MCF 10A (cell line): Measurements from ENCODE around the gene PSMA6. TPM values are rescaled to one million over a fixed set of nuclear protein-coding genes. Genes with fewer than 3 reads are reported as not detected.
A peak's percentile ranks its signal among the peaks of the same experiment; 100 is the strongest.
"Not testable (repeated sequence)": the region's sequence is repeated elsewhere in the genome, so short reads cannot be mapped to it uniquely, and the experiment has no call there.

ENCODE experiments used
- BruUV-seq: library from RNA; stranded (reverse); fragments of 400-500 nt; replicated peaks from 2 replicates; lab custom pipeline; 2021; lab: Mats Ljungman, UMichigan
- CTCF ChIA-PET: fragments of 300-600 bp; sonication (Branson Sonifier 250); formaldehyde crosslinking; extraction: SDS; loops from one replicate; lab custom pipeline; 2021; ENCODE audit warnings: antibody characterized with exemption, inconsistent platforms; lab: Yijun Ruan, JAX
- POLR2A ChIA-PET: fragments of 300-600, 350-650 bp; sonication (Branson Sonifier 250); formaldehyde crosslinking; extraction: SDS; loops from one replicate; lab custom pipeline; 2020; ENCODE audit warnings: antibody characterized with exemption, inconsistent platforms; lab: Yijun Ruan, JAX
- DNase-seq: peaks from one replicate; pipeline ENCODE4 v3.0.0-alpha.2; 2018; ENCODE audit not compliant: unreplicated experiment
- H3K27ac Mint-ChIP-seq: one replicate; pipeline ENCODE4 v1.8.0; 2022; ENCODE audit warnings: mild to moderate bottlenecking, low read depth, mixed read lengths; ENCODE audit not compliant: unreplicated experiment
- H3K27me3 Mint-ChIP-seq: one replicate; pipeline ENCODE4 v1.8.0; 2022; ENCODE audit warnings: mixed read lengths; ENCODE audit not compliant: insufficient read depth, unreplicated experiment
- H3K36me3 Mint-ChIP-seq: one replicate; pipeline ENCODE4 v1.8.0; 2022; ENCODE audit warnings: mild to moderate bottlenecking, moderate library complexity, mixed read lengths; ENCODE audit not compliant: insufficient read depth, unreplicated experiment
- H3K4me1 Mint-ChIP-seq: one replicate; pipeline ENCODE4 v1.8.0; 2022; ENCODE audit warnings: mixed read lengths; ENCODE audit not compliant: insufficient read depth, unreplicated experiment
- H3K4me3 Mint-ChIP-seq: one replicate; pipeline ENCODE4 v1.8.0; 2022; ENCODE audit warnings: mild to moderate bottlenecking, moderate library complexity, mixed read lengths; ENCODE audit not compliant: unreplicated experiment
- H3K9me3 Mint-ChIP-seq: one replicate; pipeline ENCODE4 v1.8.0; 2022; ENCODE audit warnings: mixed read lengths; ENCODE audit not compliant: unreplicated experiment
- intact Hi-C: fragments of 100-400 bp; cut with micrococcal nuclease; formaldehyde crosslinking; loops from 2 replicates; pipeline ENCODE4 v1.14.1; 2022
- total RNA-seq: library from RNA; stranded (reverse); gene quantifications from 2 replicates; pipeline ENCODE4 v1.2.3, GENCODE V29; 2022
- TF ChIP-seq, protein P1 (sequence below): fragments of 200-600 bp; IDR thresholded peaks from one replicate; pipeline ENCODE4 v1.8.0; 2022; ENCODE audit warnings: antibody characterized with exemption, mild to moderate bottlenecking; ENCODE audit not compliant: unreplicated experiment

The PSMA6 gene
- total RNA-seq, 1 experiment from 2014 or later: 260 TPM

DNA sequence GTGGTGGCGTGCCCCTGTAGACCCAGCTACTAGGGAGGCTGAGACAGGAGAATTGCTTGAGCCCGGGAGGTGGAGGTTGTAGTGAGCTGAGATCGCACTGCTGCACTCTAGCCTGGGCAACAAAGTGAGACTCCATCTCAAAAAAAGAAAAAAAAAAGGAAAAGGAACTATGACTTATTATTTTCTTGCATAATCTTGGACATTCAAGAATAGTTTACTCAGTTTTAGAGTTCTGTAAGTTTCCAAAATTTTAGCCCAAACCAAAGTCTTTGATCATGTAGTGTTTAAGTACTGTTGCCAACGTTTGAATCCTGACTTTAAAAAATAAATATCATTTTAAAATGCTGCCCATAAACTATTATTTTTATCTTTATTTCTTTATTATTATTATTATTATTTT lies 6.2 kb downstream of the PSMA6 start:
- H3K9me3 Mint-ChIP-seq: peaks cover 8% of the 10 kb centered on the region
- H3K36me3 Mint-ChIP-seq: peaks cover 36% of the 10 kb centered on the region
- DNase-seq: no peak
- no peaks in the 10 kb centered on the region for H3K27me3 Mint-ChIP-seq
- TF ChIP-seq, protein P1, sequence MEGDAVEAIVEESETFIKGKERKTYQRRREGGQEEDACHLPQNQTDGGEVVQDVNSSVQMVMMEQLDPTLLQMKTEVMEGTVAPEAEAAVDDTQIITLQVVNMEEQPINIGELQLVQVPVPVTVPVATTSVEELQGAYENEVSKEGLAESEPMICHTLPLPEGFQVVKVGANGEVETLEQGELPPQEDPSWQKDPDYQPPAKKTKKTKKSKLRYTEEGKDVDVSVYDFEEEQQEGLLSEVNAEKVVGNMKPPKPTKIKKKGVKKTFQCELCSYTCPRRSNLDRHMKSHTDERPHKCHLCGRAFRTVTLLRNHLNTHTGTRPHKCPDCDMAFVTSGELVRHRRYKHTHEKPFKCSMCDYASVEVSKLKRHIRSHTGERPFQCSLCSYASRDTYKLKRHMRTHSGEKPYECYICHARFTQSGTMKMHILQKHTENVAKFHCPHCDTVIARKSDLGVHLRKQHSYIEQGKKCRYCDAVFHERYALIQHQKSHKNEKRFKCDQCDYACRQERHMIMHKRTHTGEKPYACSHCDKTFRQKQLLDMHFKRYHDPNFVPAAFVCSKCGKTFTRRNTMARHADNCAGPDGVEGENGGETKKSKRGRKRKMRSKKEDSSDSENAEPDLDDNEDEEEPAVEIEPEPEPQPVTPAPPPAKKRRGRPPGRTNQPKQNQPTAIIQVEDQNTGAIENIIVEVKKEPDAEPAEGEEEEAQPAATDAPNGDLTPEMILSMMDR: no peak
- intact Hi-C loops: loop anchor here (10.0 kb wide), 1 partner anchor 144 kb away; no protein-coding TSS in a partner anchor
- no peak overlapping the region for H3K27ac Mint-ChIP-seq
- no TSS peak for BruUV-seq
- ChIA-PET CTCF (interaction anchor here (1.2 kb wide), 1 partner anchor 141 kb away, joined by 3 read pairs; no protein-coding TSS in a partner anchor), POLR2A (no interaction called here)
- H3K4me1 Mint-ChIP-seq: peaks cover 35% of the 10 kb centered on the region
- H3K4me3 Mint-ChIP-seq: no peak overlapping the region

- BruUV-seq: no TSS peak
- intact Hi-C loops: loop anchor here (10.0 kb wide), 1 partner anchor 145 kb away; no protein-coding TSS in a partner anchor
- Mint-ChIP-seq H3K4me1 (peaks cover 35% of the 10 kb centered on the region), H3K27me3 (no peaks in the 10 kb centered on the region), H3K4me3 (no peak overlapping the region), H3K27ac (peak overlapping the region; percentile 73), H3K36me3 (peaks cover 43% of the 10 kb centered on the region), H3K9me3 (peaks cover 10% of the 10 kb centered on the region)
- POLR2A ChIA-PET: interaction anchor here (0.7 to 3.1 kb wide), 7 partner anchors 8 to 104 kb away, joined by 3 to 10 read pairs (median 5); partner anchors contain the start of genes NFKBIA and PSMA6
- no peak for DNase-seq
- CTCF ChIA-PET: interaction anchor here (0.8 to 1.6 kb wide), 5 partner anchors 8 to 106 kb away, joined by 3 to 6 read pairs (median 4); partner anchors contain the start of gene PSMA6
- TF ChIP-seq, protein P1: no peak
Measured at GRCh38 chr14:35299708-35300107, 7.5 kb downstream of the PSMA6 start.

GRCh38 chr14:35300228-35300627 lies 8.0 kb downstream of the PSMA6 start:
- H3K27me3 Mint-ChIP-seq: no peaks in the 10 kb centered on the region
- POLR2A ChIA-PET: interaction anchor here (0.6 to 3.1 kb wide), 10 partner anchors 8 to 532 kb away, joined by 3 to 10 read pairs (median 4); partner anchors contain the start of genes NFKBIA and PSMA6
- no TSS peak for BruUV-seq
- no peak overlapping the region for H3K4me3 Mint-ChIP-seq
- CTCF ChIA-PET: interaction anchor here (0.8 to 1.6 kb wide), 6 partner anchors 8 to 105 kb away, joined by 3 to 6 read pairs (median 4); partner anchors contain the start of gene PSMA6
- peaks cover 43% of the 10 kb centered on the region for H3K36me3 Mint-ChIP-seq
- intact Hi-C loops: no loop called here
- no peak for DNase-seq
- peaks cover 32% of the 10 kb centered on the region for H3K4me1 Mint-ChIP-seq
- TF ChIP-seq, protein P1: no peak
- H3K9me3 Mint-ChIP-seq: peaks cover 10% of the 10 kb centered on the region
- peak overlapping the region; percentile 73 for H3K27ac Mint-ChIP-seq

- peaks cover 37% of the 10 kb centered on the region for H3K36me3 Mint-ChIP-seq
- H3K27ac Mint-ChIP-seq: peak overlapping the region; percentile 73
- POLR2A ChIA-PET: interaction anchor here (0.6 to 3.1 kb wide), 5 partner anchors 9 to 1851 kb away, joined by 3 to 10 read pairs (median 5); partner anchors contain the start of genes NFKBIA and PSMA6
- peaks cover 10% of the 10 kb centered on the region for H3K9me3 Mint-ChIP-seq
- H3K4me1 Mint-ChIP-seq: peaks cover 32% of the 10 kb centered on the region
- H3K27me3 Mint-ChIP-seq, DNase-seq, intact Hi-C loops, BruUV-seq, H3K4me3 Mint-ChIP-seq: not testable (repeated sequence)
- CTCF ChIA-PET: interaction anchor here (0.6 to 1.4 kb wide), 3 partner anchors 9 to 104 kb away, joined by 3 to 6 read pairs (median 4); partner anchors contain the start of gene PSMA6
Measured at GRCh38 chr14:35301334-35301733, 9.2 kb downstream of the PSMA6 start.
